Hepatocyte (in vitro differentiated cells): ENCODE measurements around the gene ALDOC.

Experiments
- EZH2 ChIP-seq: fragments of 200-600 bp; sonication (generic); IDR thresholded peaks from 2 replicates; pipeline ENCODE4 v1.6.1; 2016; ENCODE audit warnings: antibody characterized with exemption, mild to moderate bottlenecking, borderline replicate concordance
- EZH2phosphoT487 ChIP-seq: fragments of 200-600 bp; sonication (generic); IDR thresholded peaks from one replicate; pipeline ENCODE4 v1.6.1; 2018; ENCODE audit warnings: antibody characterized with exemption, mild to moderate bottlenecking, low read depth, moderate library complexity; ENCODE audit not compliant: unreplicated experiment, severe bottlenecking
- TF ChIP-seq, protein P1 (sequence below): fragments of 200-600 bp; sonication (generic); IDR thresholded peaks from 2 replicates; pipeline ENCODE4 v1.5.1; 2016; ENCODE audit warnings: antibody characterized with exemption, mild to moderate bottlenecking; ENCODE audit not compliant: poor library complexity

GRCh38 chr17:28577466-28577824 lies 750 bp upstream of the ALDOC start:
- TF ChIP-seq, protein P1, sequence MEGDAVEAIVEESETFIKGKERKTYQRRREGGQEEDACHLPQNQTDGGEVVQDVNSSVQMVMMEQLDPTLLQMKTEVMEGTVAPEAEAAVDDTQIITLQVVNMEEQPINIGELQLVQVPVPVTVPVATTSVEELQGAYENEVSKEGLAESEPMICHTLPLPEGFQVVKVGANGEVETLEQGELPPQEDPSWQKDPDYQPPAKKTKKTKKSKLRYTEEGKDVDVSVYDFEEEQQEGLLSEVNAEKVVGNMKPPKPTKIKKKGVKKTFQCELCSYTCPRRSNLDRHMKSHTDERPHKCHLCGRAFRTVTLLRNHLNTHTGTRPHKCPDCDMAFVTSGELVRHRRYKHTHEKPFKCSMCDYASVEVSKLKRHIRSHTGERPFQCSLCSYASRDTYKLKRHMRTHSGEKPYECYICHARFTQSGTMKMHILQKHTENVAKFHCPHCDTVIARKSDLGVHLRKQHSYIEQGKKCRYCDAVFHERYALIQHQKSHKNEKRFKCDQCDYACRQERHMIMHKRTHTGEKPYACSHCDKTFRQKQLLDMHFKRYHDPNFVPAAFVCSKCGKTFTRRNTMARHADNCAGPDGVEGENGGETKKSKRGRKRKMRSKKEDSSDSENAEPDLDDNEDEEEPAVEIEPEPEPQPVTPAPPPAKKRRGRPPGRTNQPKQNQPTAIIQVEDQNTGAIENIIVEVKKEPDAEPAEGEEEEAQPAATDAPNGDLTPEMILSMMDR = no peak
- TF ChIP-seq EZH2phosphoT487 (no peak), EZH2 (no peak)
